Esophagus muscularis mucosa (tissue), 4 donors: ENCODE results near the gene ME3.
"Not testable (repeated sequence)": the region's sequence is repeated elsewhere in the genome, so short reads cannot be mapped to it uniquely, and the experiment has no call there.

Source experiments
- EP300 ChIP-seq: sonication (generic); formaldehyde crosslinking; IDR thresholded peaks from one replicate; pipeline ENCODE4 v1.6.1; 2017; ENCODE audit warnings: antibody characterized with exemption
- POLR2A ChIP-seq: fragments of 450-650 bp; IDR thresholded peaks from one replicate; pipeline ENCODE4 v1.6.1; 2017; ENCODE audit warnings: antibody characterized with exemption, moderate library complexity, mild to moderate bottlenecking, low read depth
- TF ChIP-seq, protein P1 (sequence below), 3 experiments: fragments of 200-600 bp in 2 of 3; fragments of 450-650 bp in 1 of 3; sonication (generic) in 2 of 3; IDR thresholded peaks; one replicate each; pipeline ENCODE4 v1.5.1; 2017 to 2019; ENCODE audit warnings: antibody characterized with exemption in 3 of 3, mild to moderate bottlenecking in 2 of 3, moderate library complexity in 1 of 3

DNA sequence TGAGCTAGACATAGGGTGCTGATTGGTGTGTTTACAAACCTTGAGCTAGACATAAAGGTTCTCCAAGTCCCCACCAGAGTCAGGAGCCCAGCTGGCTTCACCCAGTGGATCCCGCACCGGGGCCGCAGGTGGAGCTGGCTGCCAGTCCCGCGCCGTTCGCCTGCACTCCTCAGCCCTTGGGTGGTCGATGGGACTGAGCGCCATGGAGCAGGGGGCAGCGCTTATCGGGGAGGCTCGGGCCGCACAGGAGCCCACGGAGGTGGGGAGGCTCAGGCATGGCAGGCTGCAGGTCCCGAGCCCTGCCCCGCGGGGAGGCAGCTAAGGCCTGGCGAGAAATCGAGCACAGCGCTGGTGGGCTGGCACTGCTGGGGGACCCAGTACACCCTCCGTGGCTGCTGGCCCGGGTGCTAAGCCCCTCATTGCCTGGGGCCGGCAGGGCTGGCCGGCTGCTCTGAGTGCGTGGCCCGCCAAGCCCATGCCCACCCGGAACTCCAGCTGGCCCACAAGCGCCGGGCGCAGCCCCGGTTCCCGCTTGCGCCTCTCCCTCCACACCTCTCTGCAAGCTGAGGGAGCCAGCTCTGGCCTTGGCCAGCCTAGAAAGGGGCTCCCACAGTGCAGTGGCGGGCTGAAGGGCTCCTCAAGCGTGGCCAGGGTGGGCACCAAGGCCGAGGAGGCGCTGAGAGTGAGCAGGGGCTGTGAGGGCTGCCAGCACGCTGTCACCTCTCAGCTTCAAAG is 238.9 kb downstream of the ME3 start:
- TF ChIP-seq, protein P1, sequence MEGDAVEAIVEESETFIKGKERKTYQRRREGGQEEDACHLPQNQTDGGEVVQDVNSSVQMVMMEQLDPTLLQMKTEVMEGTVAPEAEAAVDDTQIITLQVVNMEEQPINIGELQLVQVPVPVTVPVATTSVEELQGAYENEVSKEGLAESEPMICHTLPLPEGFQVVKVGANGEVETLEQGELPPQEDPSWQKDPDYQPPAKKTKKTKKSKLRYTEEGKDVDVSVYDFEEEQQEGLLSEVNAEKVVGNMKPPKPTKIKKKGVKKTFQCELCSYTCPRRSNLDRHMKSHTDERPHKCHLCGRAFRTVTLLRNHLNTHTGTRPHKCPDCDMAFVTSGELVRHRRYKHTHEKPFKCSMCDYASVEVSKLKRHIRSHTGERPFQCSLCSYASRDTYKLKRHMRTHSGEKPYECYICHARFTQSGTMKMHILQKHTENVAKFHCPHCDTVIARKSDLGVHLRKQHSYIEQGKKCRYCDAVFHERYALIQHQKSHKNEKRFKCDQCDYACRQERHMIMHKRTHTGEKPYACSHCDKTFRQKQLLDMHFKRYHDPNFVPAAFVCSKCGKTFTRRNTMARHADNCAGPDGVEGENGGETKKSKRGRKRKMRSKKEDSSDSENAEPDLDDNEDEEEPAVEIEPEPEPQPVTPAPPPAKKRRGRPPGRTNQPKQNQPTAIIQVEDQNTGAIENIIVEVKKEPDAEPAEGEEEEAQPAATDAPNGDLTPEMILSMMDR (IDR thresholded peaks at IDR 0.05), result not testable (repeated sequence)
- not testable (repeated sequence) for TF ChIP-seq EP300, POLR2A
